IMR-90 (cell line): ENCODE data around the gene RAX2. TPM values are rescaled to one million over a fixed set of nuclear protein-coding genes. Genes with fewer than 3 reads are reported as not detected.

ENCODE experiments used
- ATAC-seq: fragments of 200-7000 bp; cut with Tn5 transposase; 2 replicates; pipeline ENCODE4 v1.9.1; 2020; ENCODE audit warnings: low read depth, mild to moderate bottlenecking, moderate library complexity
- BruUV-seq: library from RNA; stranded (reverse); fragments of 400-500 nt; replicated peaks from 2 replicates; lab custom pipeline; 2021; lab: Mats Ljungman, UMichigan
- CTCF ChIA-PET: fragments of 300-600 bp; formaldehyde crosslinking; extraction: SDS; loops from one replicate; lab custom pipeline; 2021; ENCODE audit warnings: antibody characterized with exemption; lab: Yijun Ruan, JAX
- POLR2A ChIA-PET: fragments of 300-600 bp; sonication (Branson Sonifier 250); formaldehyde crosslinking; loops from one replicate; lab custom pipeline; 2022; ENCODE audit warnings: antibody characterized with exemption; ENCODE audit not compliant: unreplicated experiment; lab: Charles Lee
- DNase-seq: peaks from one replicate; pipeline ENCODE4 v3.0.0; 2013
- H2AFZ ChIP-seq: replicated peaks from 2 replicates; pipeline ENCODE3; 2013; ENCODE audit warnings: low read length, mild to moderate bottlenecking; ENCODE audit not compliant: poor library complexity
- H2AK5ac ChIP-seq: 2 replicates; pipeline ENCODE4 v1.6.1; 2013; ENCODE audit warnings: low read depth, low read length, inconsistent platforms
- H2AK9ac ChIP-seq: replicated peaks from 2 replicates; pipeline ENCODE3; 2013; ENCODE audit warnings: mild to moderate bottlenecking, low read depth, low read length, moderate library complexity; ENCODE audit not compliant: poor library complexity
- H2BK120ac ChIP-seq: 2 replicates; pipeline ENCODE4 v1.6.1; 2013; ENCODE audit warnings: low read depth, low read length, inconsistent platforms
- H2BK15ac ChIP-seq: 3 replicates; pipeline ENCODE4 v1.6.1; 2013; ENCODE audit warnings: low read depth, low read length, inconsistent platforms
- H2BK20ac ChIP-seq: 2 replicates; pipeline ENCODE4 v1.6.1; 2013; ENCODE audit warnings: low read depth, mild to moderate bottlenecking, inconsistent platforms, low read length, moderate library complexity
- H2BK5ac ChIP-seq: 2 replicates; pipeline ENCODE4 v1.6.1; 2013; ENCODE audit warnings: mild to moderate bottlenecking, low read depth, low read length, inconsistent platforms; ENCODE audit not compliant: poor library complexity, severe bottlenecking
- H3K14ac ChIP-seq: replicated peaks from 2 replicates; pipeline ENCODE4 v1.6.1; 2013; ENCODE audit warnings: low read depth, low read length, inconsistent platforms
- H3K18ac ChIP-seq: 2 replicates; pipeline ENCODE4 v1.6.1; 2013; ENCODE audit warnings: low read depth, low read length, control low read depth
- H3K23ac ChIP-seq: 2 replicates; pipeline ENCODE4 v1.6.1; 2013; ENCODE audit warnings: low read depth, low read length, inconsistent platforms
- H3K27ac ChIP-seq: 2 replicates; pipeline ENCODE4 v1.5.1; 2013; ENCODE audit warnings: mild to moderate bottlenecking, control low read depth, low read length; ENCODE audit not compliant: insufficient read depth
- H3K27me3 ChIP-seq: 2 replicates; pipeline ENCODE4 v1.6.1; 2013; ENCODE audit warnings: low read length; ENCODE audit not compliant: control insufficient read depth, insufficient read depth
- H3K36me3 ChIP-seq: 2 replicates; pipeline ENCODE4 v1.6.1; 2013; ENCODE audit warnings: low read length, mixed read lengths; ENCODE audit not compliant: control insufficient read depth, insufficient read depth
- H3K4ac ChIP-seq: 2 replicates; pipeline ENCODE4 v1.6.1; 2013; ENCODE audit warnings: low read depth, low read length, inconsistent platforms
- H3K4me1 ChIP-seq: 2 replicates; pipeline ENCODE4 v1.6.1; 2013; ENCODE audit warnings: low read length, mixed read lengths; ENCODE audit not compliant: control insufficient read depth, insufficient read depth
- H3K4me2 ChIP-seq: 2 replicates; pipeline ENCODE4 v1.6.1; 2013; ENCODE audit warnings: low read depth, mild to moderate bottlenecking, control low read depth, low read length, moderate library complexity
- H3K4me3 ChIP-seq: 2 replicates; pipeline ENCODE4 v1.5.1; 2013; ENCODE audit warnings: low read depth, mild to moderate bottlenecking, control low read depth, low read length, moderate library complexity; ENCODE audit not compliant: insufficient read depth
- H3K56ac ChIP-seq: 2 replicates; pipeline ENCODE4 v1.6.1; 2013; ENCODE audit warnings: low read length, inconsistent platforms; ENCODE audit not compliant: insufficient read depth; ENCODE audit errors: extremely low read depth
- H3K79me1 ChIP-seq, 2 experiments: 2 replicates each; pipeline ENCODE4 v1.6.1; 2013; ENCODE audit warnings: low read length in 2 of 2, inconsistent platforms in 1 of 2, low read depth in 1 of 2
- H3K9ac ChIP-seq: 2 replicates; pipeline ENCODE4 v1.6.1; 2013; ENCODE audit warnings: low read depth, low read length, control low read depth
- H3K9me1 ChIP-seq: 2 replicates; pipeline ENCODE4 v1.6.1; 2013; ENCODE audit warnings: low read length, inconsistent platforms; ENCODE audit not compliant: insufficient read depth
- H3K9me3 ChIP-seq: 2 replicates; pipeline ENCODE4 v1.6.1; 2013; ENCODE audit warnings: low read length; ENCODE audit not compliant: control insufficient read depth, insufficient read depth
- H4K20me1 ChIP-seq: 2 replicates; pipeline ENCODE4 v1.6.1; 2013; ENCODE audit warnings: low read length, inconsistent platforms; ENCODE audit not compliant: insufficient read depth
- H4K5ac ChIP-seq: 2 replicates; pipeline ENCODE4 v1.6.1; 2013; ENCODE audit warnings: mild to moderate bottlenecking, low read depth, low read length, control low read depth
- H4K8ac ChIP-seq, 2 experiments: 2 replicates each; pipeline ENCODE4 v1.6.1; 2013; ENCODE audit warnings: low read depth in 2 of 2, low read length in 2 of 2, control low read depth in 1 of 2, inconsistent platforms in 1 of 2
- H4K91ac ChIP-seq: 2 replicates; pipeline ENCODE4 v1.6.1; 2013; ENCODE audit warnings: low read depth, low read length, inconsistent platforms; ENCODE audit not compliant: insufficient read depth
- BHLHE40 ChIP-seq: fragments of 150-350 bp; IDR thresholded peaks from 2 replicates; pipeline ENCODE4 v1.6.1; 2016; ENCODE audit warnings: mild to moderate bottlenecking, low read depth, low read length
- CEBPB ChIP-seq: IDR thresholded peaks from 2 replicates; pipeline ENCODE4 v1.6.1; 2012; ENCODE audit warnings: low read depth, low read length, improper control_type of control experiment
- CHD1 ChIP-seq: IDR thresholded peaks from 2 replicates; pipeline ENCODE4 v1.6.1; 2012; ENCODE audit warnings: low read depth, low read length, improper control_type of control experiment
- CTCF ChIP-seq: conservative IDR thresholded peaks from 2 replicates; pipeline ENCODE4 v1.5.1; 2012; ENCODE audit warnings: mild to moderate bottlenecking, low read depth, low read length, improper control_type of control experiment
- FOS ChIP-seq: fragments of 150-350 bp; IDR thresholded peaks from 2 replicates; pipeline ENCODE4 v1.6.1; 2016; ENCODE audit warnings: low read depth, low read length
- MAFK ChIP-seq: IDR thresholded peaks from 2 replicates; pipeline ENCODE4 v1.6.1; 2012; ENCODE audit warnings: low read depth, low read length, improper control_type of control experiment
- MAZ ChIP-seq: IDR thresholded peaks from 2 replicates; pipeline ENCODE4 v1.6.1; 2012; ENCODE audit warnings: low read depth, mild to moderate bottlenecking, low read length, improper control_type of control experiment, moderate library complexity, borderline replicate concordance
- MXI1 ChIP-seq: IDR thresholded peaks from 2 replicates; pipeline ENCODE4 v1.6.1; 2012; ENCODE audit warnings: low read depth, mild to moderate bottlenecking, low read length, moderate library complexity, borderline replicate concordance
- NFE2L2 ChIP-seq: fragments of 150-350 bp; IDR thresholded peaks from 2 replicates; pipeline ENCODE4 v1.6.1; 2016; ENCODE audit warnings: low read depth, mild to moderate bottlenecking, low read length
- POLR2A ChIP-seq: IDR thresholded peaks from 2 replicates; pipeline ENCODE4 v1.6.1; 2012; ENCODE audit warnings: mild to moderate bottlenecking, low read depth, low read length
- RCOR1 ChIP-seq: IDR thresholded peaks from 2 replicates; pipeline ENCODE4 v1.6.1; 2012; ENCODE audit warnings: mild to moderate bottlenecking, low read length, improper control_type of control experiment; ENCODE audit not compliant: insufficient replicate concordance
- RFX5 ChIP-seq: IDR thresholded peaks from 2 replicates; pipeline ENCODE4 v1.8.0; 2012; ENCODE audit warnings: low read depth, mild to moderate bottlenecking, low read length, moderate library complexity
- SMC3 ChIP-seq: fragments of 150-350 bp; IDR thresholded peaks from 2 replicates; pipeline ENCODE4 v1.6.1; 2016; ENCODE audit warnings: low read depth, mild to moderate bottlenecking, antibody characterized with exemption, low read length, moderate library complexity
- USF2 ChIP-seq: fragments of 150-350 bp; IDR thresholded peaks from 2 replicates; pipeline ENCODE4 v1.6.1; 2017; ENCODE audit warnings: mild to moderate bottlenecking, antibody characterized with exemption, low read length, low read depth
- WGBS, 2 experiments: methylation state at CpG; one replicate each; pipeline versions ENCODE4 v1.1.5 to v1.1.7; 2013; ENCODE audit warnings: missing lambda C conversion rate in 2 of 2; ENCODE audit not compliant: insufficient read length in 1 of 2; ENCODE audit errors: extremely low coverage in 2 of 2; 5-methylcytosine and 5-hydroxymethylcytosine counted together
- dilution Hi-C: fragments of 300-500 bp; cut with HindIII; formaldehyde crosslinking; loops from one replicate; pipeline ENCODE4 v1.14.3; 2018; ENCODE audit warnings: low sequenced_read_pairs; ENCODE audit not compliant: unreplicated experiment
- in situ Hi-C: fragments of 300-500 bp; cut with MboI; formaldehyde crosslinking; loops from 3 replicates; pipeline ENCODE4 v1.14.3; 2019; ENCODE audit warnings: low sequenced_read_pairs, inconsistent platforms, mixed read lengths
- intact Hi-C: fragments of 100-400 bp; cut with micrococcal nuclease; formaldehyde crosslinking; loops from 2 replicates; pipeline ENCODE4 v1.10.0; 2022
- polyA plus RNA-seq, 3 experiments: library from polyadenylated mRNA; depleted of rRNA; stranded (reverse); fragments of >200 nt; gene quantifications; 2 replicates each; pipeline ENCODE4 v1.2.3, GENCODE V29; 2012; ENCODE audit warnings: low replicate concordance in 1 of 3
- total RNA-seq: library from RNA; depleted of rRNA; stranded (reverse); fragments of >200 nt; gene quantifications from 2 replicates; pipeline ENCODE4 v1.2.3, GENCODE V29; 2012
- TF ChIP-seq, protein P1 (sequence below): fragments of 150-350 bp; IDR thresholded peaks from 2 replicates; pipeline ENCODE4 v1.6.1; 2016; ENCODE audit warnings: low read depth, mild to moderate bottlenecking, low read length, moderate library complexity, borderline replicate concordance

The RAX2 gene
- total and polyA plus RNA-seq, 2 of the 4 experiments (the other 2 are of a cell fraction), result not detected

- no peak for TF ChIP-seq NFE2L2
- no peak for TF ChIP-seq MXI1
- TF ChIP-seq RFX5, result no peak
- no peak for TF ChIP-seq SMC3
- TF ChIP-seq BHLHE40, result no peak
- TF ChIP-seq MAZ, result no peak
- TF ChIP-seq MAFK, result no peak
- no peak for TF ChIP-seq CEBPB
- TF ChIP-seq POLR2A, result no peak
- TF ChIP-seq, protein P1, sequence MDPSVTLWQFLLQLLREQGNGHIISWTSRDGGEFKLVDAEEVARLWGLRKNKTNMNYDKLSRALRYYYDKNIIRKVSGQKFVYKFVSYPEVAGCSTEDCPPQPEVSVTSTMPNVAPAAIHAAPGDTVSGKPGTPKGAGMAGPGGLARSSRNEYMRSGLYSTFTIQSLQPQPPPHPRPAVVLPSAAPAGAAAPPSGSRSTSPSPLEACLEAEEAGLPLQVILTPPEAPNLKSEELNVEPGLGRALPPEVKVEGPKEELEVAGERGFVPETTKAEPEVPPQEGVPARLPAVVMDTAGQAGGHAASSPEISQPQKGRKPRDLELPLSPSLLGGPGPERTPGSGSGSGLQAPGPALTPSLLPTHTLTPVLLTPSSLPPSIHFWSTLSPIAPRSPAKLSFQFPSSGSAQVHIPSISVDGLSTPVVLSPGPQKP, result no peak
- TF ChIP-seq CTCF, result no peak
- TF ChIP-seq FOS, result no peak
- no peak for TF ChIP-seq USF2
- TF ChIP-seq CHD1, result no peak
- no peak for TF ChIP-seq RCOR1
- Histone ChIP-seq H3K4me3 (no peak overlapping the region), H3K4me1 (no peaks in the 10 kb centered on the region), H4K91ac (no peak overlapping the region), H4K8ac (no peak overlapping the region), H2BK20ac (no peak overlapping the region), H3K9ac (no peak overlapping the region), H3K4me2 (no peak overlapping the region), H4K20me1 (no peaks in the 10 kb centered on the region), H3K9me1 (peaks cover 5% of the 10 kb centered on the region), H3K27me3 (peaks cover 35% of the 10 kb centered on the region), H2AK5ac (no peak overlapping the region), H2AFZ (no peak overlapping the region), H3K14ac (no peak overlapping the region), H2AK9ac (no peak overlapping the region), H3K9me3 (0 out of 2 replicates have a peak, but pooled peaks cover 1% of the 10 kb centered on the region), H3K36me3 (no peaks in the 10 kb centered on the region), H3K4ac (no peak overlapping the region), H2BK15ac (no peak overlapping the region), H2BK5ac (no peak overlapping the region), H3K18ac (no peak overlapping the region), H3K27ac (no peak overlapping the region), H2BK120ac (no peak overlapping the region), H3K79me1 (no peaks in the 10 kb centered on the region), H3K56ac (no peak overlapping the region), H4K5ac (no peak overlapping the region), H3K23ac (no peak overlapping the region)
- DNase-seq, result no peak
- in situ Hi-C loops (no loop called here), intact Hi-C loops (no loop called here), dilution Hi-C loops (no loop called here)
- BruUV-seq, result no TSS peak
- WGBS, 2 experiments, result 53% methylated on average over 4 of the region's 10 CpGs; no CpG with 5 or more reads in 1 of the 2 experiments
- ChIA-PET POLR2A (no interaction called here), CTCF (no interaction called here)
- ATAC-seq, result no peak
Observed at GRCh38 chr19:3803986-3804385, 32.0 kb upstream of the RAX2 start.
